Stomach (tissue), 9 donors: ENCODE results near the gene CERK. TPM values are rescaled to one million over a fixed set of nuclear protein-coding genes. Genes with fewer than 3 reads are reported as not detected.

ENCODE experiments used
- DNase-seq, 2 donors: peaks; one replicate each; pipeline versions ENCODE4 v3.0.0 to v3.0.0-alpha.2; 2013 to 2019
- H3K27ac ChIP-seq, 5 donors: fragments of 200-600 bp in 4 of 5; sonication (generic) in 4 of 5; one replicate each; pipeline ENCODE4 v1.5.1; 2013 to 2019; ENCODE audit warnings: mild to moderate bottlenecking in 1 of 5, moderate library complexity in 1 of 5
- H3K27me3 ChIP-seq, 3 donors: fragments of 200-600 bp; sonication (generic); one replicate each; pipeline ENCODE4 v1.5.1; 2017 to 2019; ENCODE audit warnings: mixed run types in 1 of 3
- H3K36me3 ChIP-seq, 4 donors: fragments of 200-600 bp; sonication (generic); 1 replicate in 3 of 4; 2 replicates in 1 of 4; pipeline ENCODE4 v1.5.1; 2016 to 2019
- H3K4me1 ChIP-seq, 4 donors: fragments of 200-600 bp; sonication (generic); one replicate each; pipeline ENCODE4 v1.5.1; 2016 to 2019
- H3K4me3 ChIP-seq, 4 donors: fragments of 200-600 bp; sonication (generic) in 3 of 4; one replicate each; pipeline ENCODE4 v1.5.1; 2016 to 2019; ENCODE audit warnings: mild to moderate bottlenecking in 1 of 4
- H3K9me3 ChIP-seq, 4 donors: fragments of 200-600 bp; sonication (generic); one replicate each; pipeline ENCODE4 v1.5.1; 2016 to 2019
- CTCF ChIP-seq, 7 experiments: fragments of 450-650 bp in 4 of 7; fragments of 200-600 bp in 3 of 7; sonication (generic) in 3 of 7; IDR thresholded peaks; one replicate each; pipeline ENCODE4 v1.5.1; 2016 to 2019; ENCODE audit warnings: antibody characterized with exemption in 7 of 7, control low read depth in 2 of 7, mild to moderate bottlenecking in 1 of 7
- EP300 ChIP-seq: sonication (generic); formaldehyde crosslinking; IDR thresholded peaks from one replicate; pipeline ENCODE4 v1.6.1; 2017; ENCODE audit warnings: antibody characterized with exemption
- POLR2A ChIP-seq, 4 donors: fragments of 450-650 bp; IDR thresholded peaks; one replicate each; pipeline ENCODE4 v1.6.1; 2016; ENCODE audit warnings: antibody characterized with exemption in 4 of 4, control low read depth in 2 of 4, mild to moderate bottlenecking in 1 of 4, moderate library complexity in 1 of 4
- POLR2AphosphoS5 ChIP-seq, 3 donors: sonication (generic); formaldehyde crosslinking; IDR thresholded peaks; one replicate each; pipeline ENCODE4 v1.6.1; 2016; ENCODE audit warnings: antibody characterized with exemption in 3 of 3
- WGBS, 5 donors: extraction: QIAGEN DNeasy Blood & Tissue Kit in 3 of 5; methylation state at CpG; one replicate each; pipeline versions ENCODE4 v1.1.5 to v1.1.7; 2013 to 2018; 5-methylcytosine and 5-hydroxymethylcytosine counted together
- intact Hi-C: fragments of 100-400 bp; cut with DNase I; formaldehyde crosslinking; loops from one replicate; pipeline ENCODE4 v1.15.1; 2023; ENCODE audit warnings: low total_unique reads
- polyA plus RNA-seq, 3 donors: library from polyadenylated mRNA; stranded (reverse); fragments of 200-250 nt; gene quantifications; one replicate each; pipeline ENCODE4 v1.2.3, GENCODE V29; 2013
- total RNA-seq, 5 donors: library from RNA; depleted of rRNA; stranded (reverse); fragments of >200 nt; gene quantifications; one replicate each; pipeline versions ENCODE4 v1.1.0 to v1.2.3, GENCODE V29; 2014 to 2016
- donor health status: healthy with polysubstance abuse.
- donor health status: Bipolar disorder and iron deficiency.
- donor health status: healthy.

Gene CERK
- total and polyA plus RNA-seq, 8 donors = 12.5 to 59.4 (median 31.5) TPM

GRCh38 chr22:46707827-46708570 is 30.1 kb downstream of the CERK start:
- Histone ChIP-seq H3K9me3 (no peaks in the 10 kb centered on the region), H3K4me3 (no peak overlapping the region), H3K27me3 (no peaks in the 10 kb centered on the region), H3K27ac (no peak overlapping the region), H3K4me1 (peaks cover 26 to 54% (median 45%) of the 10 kb centered on the region in 4 donors), H3K36me3 (peaks cover 70 to 98% (median 95%) of the 10 kb centered on the region in 4 donors)
- no peak for TF ChIP-seq POLR2A (IDR thresholded peaks at IDR 0.05)
- TF ChIP-seq POLR2AphosphoS5 (IDR thresholded peaks at IDR 0.05) = peak in 2 of 3 donors; percentile 27 to 47
- peak in 1 of 2 donors; percentile 83 for DNase-seq
- 37 to 63% (median 45%) methylated on average over 30 to 32 of the region's 32 CpGs for WGBS, 5 donors
- intact Hi-C loops = no loop called here

GRCh38 chr22:46707305-46707704 is 30.7 kb downstream of the CERK start:
- WGBS, 5 donors = 60 to 84% (median 70%) methylated on average over 13 of the region's 13 CpGs
- H3K27ac ChIP-seq = no peak overlapping the region
- intact Hi-C loops = no loop called here
- no peak overlapping the region for H3K4me3 ChIP-seq
- H3K36me3 ChIP-seq = peaks cover 77 to 99% (median 98%) of the 10 kb centered on the region in 4 donors
- TF ChIP-seq POLR2AphosphoS5 (IDR thresholded peaks at IDR 0.05) (no peak), CTCF (IDR thresholded peaks at IDR 0.05) (no peak), POLR2A (IDR thresholded peaks at IDR 0.05) (no peak), EP300 (no peak)
- peaks cover 26 to 54% (median 45%) of the 10 kb centered on the region in 4 donors for H3K4me1 ChIP-seq
- no peaks in the 10 kb centered on the region for H3K27me3 ChIP-seq
- no peak for DNase-seq
- H3K9me3 ChIP-seq = no peaks in the 10 kb centered on the region

GRCh38 chr22:46706060-46706459 is 32.0 kb downstream of the CERK start:
- Histone ChIP-seq H3K9me3 (no peaks in the 10 kb centered on the region), H3K36me3 (peaks cover 73 to 99% (median 97%) of the 10 kb centered on the region in 4 donors), H3K27me3 (no peaks in the 10 kb centered on the region), H3K4me3 (no peak overlapping the region), H3K27ac (no peak overlapping the region), H3K4me1 (peaks cover 26 to 54% (median 45%) of the 10 kb centered on the region in 4 donors)
- TF ChIP-seq POLR2AphosphoS5 (IDR thresholded peaks at IDR 0.05) (no peak), POLR2A (IDR thresholded peaks at IDR 0.05) (no peak), EP300 (no peak), CTCF (IDR thresholded peaks at IDR 0.05) (no peak)
- no peak for DNase-seq
- WGBS, 5 donors = 84 to 96% (median 90%) methylated on average over 11 to 12 of the region's 12 CpGs
- intact Hi-C loops = no loop called here

GRCh38 chr22:46703996-46704370 is 34.1 kb downstream of the CERK start:
- H3K36me3 ChIP-seq = peaks cover 76 to 99% (median 97%) of the 10 kb centered on the region in 4 donors
- no peak overlapping the region for H3K4me3 ChIP-seq
- TF ChIP-seq POLR2A (IDR thresholded peaks at IDR 0.05) (no peak), POLR2AphosphoS5 (IDR thresholded peaks at IDR 0.05) (no peak), EP300 (no peak), CTCF (IDR thresholded peaks at IDR 0.05) (no peak)
- no peak for DNase-seq
- H3K27me3 ChIP-seq = no peaks in the 10 kb centered on the region
- H3K4me1 ChIP-seq = peaks cover 26 to 50% (median 45%) of the 10 kb centered on the region in 4 donors
- H3K27ac ChIP-seq = no peak overlapping the region
- no peaks in the 10 kb centered on the region for H3K9me3 ChIP-seq
- 64 to 84% (median 76%) methylated on average over 3 to 6 of the region's 6 CpGs for WGBS, 5 donors
- intact Hi-C loops = no loop called here
